ENCODE data around the gene CALCOCO1.

CALCOCO1 gene

DNA sequence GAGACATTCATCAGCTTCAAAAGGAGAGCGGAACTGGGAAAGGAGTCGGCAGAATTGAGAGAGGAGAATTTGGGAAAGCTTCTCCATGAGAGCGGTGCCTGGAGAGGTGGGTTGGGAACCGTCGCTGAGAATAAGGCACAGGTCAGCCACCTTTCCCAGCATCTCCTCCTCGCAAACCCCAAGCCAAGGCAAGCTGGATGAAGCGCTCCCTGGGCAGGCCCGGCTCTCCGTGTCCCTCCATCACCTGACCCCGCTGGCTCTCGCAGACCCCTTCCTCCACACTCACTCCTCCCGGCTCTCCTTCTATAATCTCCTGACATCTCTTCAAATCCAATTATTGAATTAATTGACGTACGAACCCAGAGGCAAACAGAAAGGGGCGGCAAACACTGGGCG, 32.5 kb downstream of the CALCOCO1 start:
- Histone ChIP-seq H3K79me2 (ENCODE audit: insufficient read depth, low read length) (no peaks in the 10 kb centered on the region), H3K9me3 (ENCODE audit: insufficient read depth, low read length) (no peaks in the 10 kb centered on the region), H2AFZ (ENCODE audit: low read depth, low read length, severe bottlenecking) (no peak overlapping the region), H4K20me1 (ENCODE audit: low read depth, low read length) (no peaks in the 10 kb centered on the region), H3K9ac (ENCODE audit: low read length) (no peak overlapping the region), H3K9me2 (replicated peaks; ENCODE audit: insufficient read depth, low read length) (no peaks in the 10 kb centered on the region), H3K4me3 (ENCODE audit: insufficient read depth, low read length, poor library complexity, severe bottlenecking) (no peak overlapping the region), H3K27ac (ENCODE audit: low read depth, low read length) (no peak overlapping the region), H3F3A (ENCODE audit: insufficient read depth) (no peaks in the 10 kb centered on the region), H3K4me2 (ENCODE audit: low read depth, low read length, poor library complexity, severe bottlenecking) (no peak overlapping the region), H3K27me3 (ENCODE audit: low read length) (no peaks in the 10 kb centered on the region), H3K36me3 (ENCODE audit: low read length) (no peaks in the 10 kb centered on the region)
- no peak for TF ChIP-seq EZH2phosphoT487 (conservative IDR thresholded peaks at IDR 0.05; ENCODE audit: low read length)
- TF ChIP-seq, protein P1, sequence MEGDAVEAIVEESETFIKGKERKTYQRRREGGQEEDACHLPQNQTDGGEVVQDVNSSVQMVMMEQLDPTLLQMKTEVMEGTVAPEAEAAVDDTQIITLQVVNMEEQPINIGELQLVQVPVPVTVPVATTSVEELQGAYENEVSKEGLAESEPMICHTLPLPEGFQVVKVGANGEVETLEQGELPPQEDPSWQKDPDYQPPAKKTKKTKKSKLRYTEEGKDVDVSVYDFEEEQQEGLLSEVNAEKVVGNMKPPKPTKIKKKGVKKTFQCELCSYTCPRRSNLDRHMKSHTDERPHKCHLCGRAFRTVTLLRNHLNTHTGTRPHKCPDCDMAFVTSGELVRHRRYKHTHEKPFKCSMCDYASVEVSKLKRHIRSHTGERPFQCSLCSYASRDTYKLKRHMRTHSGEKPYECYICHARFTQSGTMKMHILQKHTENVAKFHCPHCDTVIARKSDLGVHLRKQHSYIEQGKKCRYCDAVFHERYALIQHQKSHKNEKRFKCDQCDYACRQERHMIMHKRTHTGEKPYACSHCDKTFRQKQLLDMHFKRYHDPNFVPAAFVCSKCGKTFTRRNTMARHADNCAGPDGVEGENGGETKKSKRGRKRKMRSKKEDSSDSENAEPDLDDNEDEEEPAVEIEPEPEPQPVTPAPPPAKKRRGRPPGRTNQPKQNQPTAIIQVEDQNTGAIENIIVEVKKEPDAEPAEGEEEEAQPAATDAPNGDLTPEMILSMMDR (IDR thresholded peaks at IDR 0.05; ENCODE audit: insufficient read depth, low read length, poor library complexity, severe bottlenecking), result no peak

DNA sequence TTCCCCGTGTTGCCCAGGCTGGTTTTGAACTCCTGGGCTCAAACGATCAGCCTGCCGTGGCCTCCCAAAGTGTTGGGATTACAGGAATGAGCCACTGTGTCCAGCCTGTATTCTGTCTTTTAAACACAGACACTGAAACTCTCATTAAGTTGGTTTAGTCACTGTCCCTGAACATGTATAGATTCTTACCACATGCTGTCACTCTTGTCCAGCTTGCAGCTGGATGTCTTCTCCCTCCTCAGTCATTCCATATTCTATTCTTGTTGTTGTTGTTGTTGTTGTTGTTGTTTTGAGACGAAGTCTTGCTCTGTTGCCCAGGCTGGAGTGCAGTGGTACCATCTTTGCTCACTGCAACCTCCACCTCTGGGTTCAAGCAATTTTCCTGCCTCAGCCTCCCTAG, 39.1 kb downstream of the CALCOCO1 start:
- Histone ChIP-seq H3K9me3 (ENCODE audit: insufficient read depth, low read length) (no peaks in the 10 kb centered on the region), H3K9me2 (replicated peaks; ENCODE audit: insufficient read depth, low read length) (no peaks in the 10 kb centered on the region)
- TF ChIP-seq, protein P1 (IDR thresholded peaks at IDR 0.05; ENCODE audit: insufficient read depth, low read length, poor library complexity, severe bottlenecking), result no peak
- TF ChIP-seq EZH2phosphoT487 (conservative IDR thresholded peaks at IDR 0.05; ENCODE audit: low read length), result no peak

DNA sequence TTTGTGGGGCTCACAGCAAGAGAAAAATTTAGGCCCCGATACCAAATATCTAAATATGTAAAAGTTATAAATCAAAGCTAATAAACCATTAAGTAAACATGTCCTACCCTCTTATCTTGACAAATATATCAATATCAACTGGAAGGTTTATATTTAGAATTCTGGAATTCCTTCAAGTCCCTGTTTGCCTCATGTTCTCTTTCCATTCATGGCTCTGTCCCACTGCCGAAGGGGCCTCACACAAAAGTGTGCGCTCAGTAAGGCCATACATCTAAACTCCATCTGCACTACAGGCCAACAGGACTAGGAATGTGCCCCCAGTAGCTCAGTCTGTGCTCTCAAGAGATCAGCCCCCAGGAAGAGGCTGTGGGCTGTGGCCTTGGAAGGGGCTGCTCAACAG, 40.8 kb downstream of the CALCOCO1 start:
- Histone ChIP-seq H3F3A (ENCODE audit: insufficient read depth) (no peaks in the 10 kb centered on the region), H3K9ac (ENCODE audit: low read length) (no peak overlapping the region), H3K9me3 (ENCODE audit: insufficient read depth, low read length) (no peaks in the 10 kb centered on the region), H3K4me3 (ENCODE audit: insufficient read depth, low read length, poor library complexity, severe bottlenecking) (no peak overlapping the region), H3K36me3 (ENCODE audit: low read length) (no peaks in the 10 kb centered on the region), H4K20me1 (ENCODE audit: low read depth, low read length) (no peaks in the 10 kb centered on the region), H3K9me2 (replicated peaks; ENCODE audit: insufficient read depth, low read length) (no peaks in the 10 kb centered on the region), H2AFZ (ENCODE audit: low read depth, low read length, severe bottlenecking) (no peak overlapping the region), H3K4me2 (ENCODE audit: low read depth, low read length, poor library complexity, severe bottlenecking) (no peak overlapping the region), H3K27ac (ENCODE audit: low read depth, low read length) (no peak overlapping the region), H3K27me3 (ENCODE audit: low read length) (no peaks in the 10 kb centered on the region), H3K79me2 (ENCODE audit: insufficient read depth, low read length) (no peaks in the 10 kb centered on the region)
- TF ChIP-seq EZH2phosphoT487 (conservative IDR thresholded peaks at IDR 0.05; ENCODE audit: low read length), result no peak
- TF ChIP-seq, protein P1 (IDR thresholded peaks at IDR 0.05; ENCODE audit: insufficient read depth, low read length, poor library complexity, severe bottlenecking), result no peak

More for the DNA sequence above, 39.1 kb downstream of the CALCOCO1 start:
- Histone ChIP-seq H3K79me2 (ENCODE audit: insufficient read depth, low read length) (no peaks in the 10 kb centered on the region), H3K4me2 (ENCODE audit: low read depth, low read length, poor library complexity, severe bottlenecking) (no peak overlapping the region), H2AFZ (ENCODE audit: low read depth, low read length, severe bottlenecking) (no peak overlapping the region), H3K36me3 (ENCODE audit: low read length) (no peaks in the 10 kb centered on the region), H4K20me1 (ENCODE audit: low read depth, low read length) (no peaks in the 10 kb centered on the region), H3K27me3 (ENCODE audit: low read length) (no peaks in the 10 kb centered on the region), H3K9ac (ENCODE audit: low read length) (no peak overlapping the region), H3K4me3 (ENCODE audit: insufficient read depth, low read length, poor library complexity, severe bottlenecking) (no peak overlapping the region), H3K27ac (ENCODE audit: low read depth, low read length) (no peak overlapping the region), H3F3A (ENCODE audit: insufficient read depth) (no peaks in the 10 kb centered on the region)
